GM12891 (cell line): ENCODE results near the gene MSH3.

Source experiments
- PAX5 ChIP-seq: IDR thresholded peaks from 2 replicates; pipeline ENCODE4 v1.6.1; 2011; ENCODE audit warnings: low read length, moderate library complexity, mild to moderate bottlenecking; ENCODE audit not compliant: insufficient read depth, severe bottlenecking
- POLR2A ChIP-seq: IDR thresholded peaks from 2 replicates; pipeline ENCODE4 v1.6.1; 2011; ENCODE audit warnings: low read depth, low read length, control low read depth
- POLR2AphosphoS5 ChIP-seq: IDR thresholded peaks from 2 replicates; pipeline ENCODE4 v1.6.1; 2011; ENCODE audit warnings: low read depth, low read length, control low read depth
- POU2F2 ChIP-seq: IDR thresholded peaks from 2 replicates; pipeline ENCODE4 v1.6.1; 2011; ENCODE audit warnings: low read depth, mild to moderate bottlenecking, control low read depth, low read length, moderate library complexity
- SPI1 ChIP-seq: IDR thresholded peaks from 2 replicates; pipeline ENCODE4 v1.6.1; 2011; ENCODE audit warnings: low read depth, low read length, control low read depth
- TAF1 ChIP-seq: IDR thresholded peaks from 2 replicates; pipeline ENCODE4 v1.6.1; 2011; ENCODE audit warnings: low read depth, low read length, control low read depth

DNA sequence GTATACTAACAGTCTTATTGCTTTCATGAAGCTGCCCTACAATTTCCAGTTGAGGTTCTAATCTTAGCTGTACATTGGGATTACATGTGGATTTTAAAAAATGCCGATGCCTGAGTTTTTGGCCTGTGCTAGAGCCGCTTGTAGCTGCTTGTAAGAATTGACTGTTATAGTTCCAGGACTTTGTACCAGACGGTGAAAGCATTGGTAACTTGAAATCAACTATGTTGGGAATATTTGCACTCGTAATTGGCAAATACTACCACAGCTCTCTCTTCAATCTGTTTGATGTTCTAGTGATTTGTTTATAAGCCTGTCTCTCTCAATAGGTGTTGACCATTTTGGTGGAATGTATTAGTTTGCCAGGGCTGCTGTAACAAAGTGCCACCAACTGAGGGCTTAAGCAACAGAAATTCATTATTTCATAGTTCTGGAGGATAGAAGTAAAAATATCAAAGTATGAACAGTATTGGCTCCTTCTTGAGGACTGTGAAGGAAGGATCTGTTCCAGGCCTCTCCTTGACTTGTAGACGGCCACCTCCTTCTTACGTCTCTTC, 50.8 kb downstream of the MSH3 start:
- no peak for TF ChIP-seq POLR2A
- no peak for TF ChIP-seq SPI1
- no peak for TF ChIP-seq PAX5
- no peak for TF ChIP-seq POLR2AphosphoS5
- TF ChIP-seq TAF1: no peak
- no peak for TF ChIP-seq POU2F2
